GM12874 (cell line): ENCODE measurements around the gene HESX1.

Experiments
- CTCF ChIP-seq: IDR thresholded peaks from 2 replicates; pipeline ENCODE4 v1.5.1; 2011; ENCODE audit warnings: low read depth, mild to moderate bottlenecking, control low read depth, low read length, moderate library complexity; ENCODE audit not compliant: insufficient read depth

Gene HESX1

GRCh38 chr3:57160076-57160764 is 39.6 kb downstream of the HESX1 start:
- no peak for TF ChIP-seq CTCF

- no peak for TF ChIP-seq CTCF
Observed at GRCh38 chr3:57158813-57159738, 40.7 kb downstream of the HESX1 start.

- TF ChIP-seq CTCF, result no peak
Observed at GRCh38 chr3:57158325-57158724, 41.5 kb downstream of the HESX1 start.

GRCh38 chr3:57157545-57157944 is 42.2 kb downstream of the HESX1 start:
- no peak for TF ChIP-seq CTCF

- TF ChIP-seq CTCF, result no peak
Observed at GRCh38 chr3:57155310-57155643, 44.5 kb downstream of the HESX1 start.

GRCh38 chr3:57154470-57155309 is 45.1 kb downstream of the HESX1 start:
- TF ChIP-seq CTCF, result no peak
